Lung microvascular endothelial cell (primary cell): ENCODE data around the gene FSTL5. TPM values are rescaled to one million over a fixed set of nuclear protein-coding genes. Genes with fewer than 3 reads are reported as not detected.

Source experiments
- DNase-seq, 2 donors: peaks; one replicate each; pipeline versions ENCODE4 v3.0.0 to v3.0.0-alpha.2; 2010; ENCODE audit warnings: low read depth in 2 of 2
- total RNA-seq: library from RNA; depleted of rRNA; stranded (reverse); fragments of >200 nt; gene quantifications from 2 replicates; pipeline ENCODE4 v1.2.1, GENCODE V29; 2014

FSTL5 gene
- total RNA-seq, 1 donor from 2014 or later, result not detected

GRCh38 chr4:161457311-161457710 is 706.5 kb downstream of the FSTL5 start:
- DNase-seq, result no peak

GRCh38 chr4:161454860-161455259 is 708.9 kb downstream of the FSTL5 start:
- no peak for DNase-seq

GRCh38 chr4:161448550-161449180 is 715.1 kb downstream of the FSTL5 start:
- DNase-seq, result peak in 1 of 2 donors; percentile 33

DNA sequence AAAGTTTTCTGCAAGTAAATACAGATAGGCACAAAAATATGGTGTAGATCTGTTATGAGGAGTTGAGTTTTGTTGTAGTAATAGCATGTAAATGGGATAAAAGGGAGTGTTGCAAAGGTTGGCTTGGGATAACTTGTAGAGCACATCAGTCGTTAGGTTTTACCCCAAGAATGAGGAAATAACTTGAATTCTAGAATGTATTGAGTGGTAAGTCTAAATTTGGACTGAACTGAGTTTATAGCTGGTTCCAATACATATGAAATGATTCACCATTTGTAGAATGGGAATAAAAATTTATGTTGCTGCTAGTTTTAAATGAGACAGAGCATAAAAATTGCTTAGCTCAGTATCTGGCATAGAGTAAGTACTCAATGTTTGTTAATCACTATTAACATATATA is 719.2 kb downstream of the FSTL5 start:
- DNase-seq, result no peak

DNA sequence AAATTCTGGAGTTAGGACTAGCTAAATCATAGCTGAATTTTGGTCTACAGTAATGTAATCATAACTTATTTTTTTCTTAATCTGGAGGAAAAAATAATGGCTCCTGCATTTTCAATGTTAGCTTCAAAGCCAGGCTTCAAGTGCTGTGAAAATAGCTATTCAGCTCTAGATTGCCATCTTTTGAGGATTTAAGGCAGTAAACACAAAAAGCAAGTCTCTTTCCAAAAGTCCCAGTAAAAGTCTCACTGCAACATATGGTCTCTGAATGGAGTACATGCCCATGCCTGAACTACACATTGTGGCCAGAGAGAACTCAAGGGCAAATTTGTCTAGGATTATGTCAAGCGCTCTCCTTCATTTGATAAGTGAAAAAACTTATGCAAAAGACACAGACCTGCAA is 720.9 kb downstream of the FSTL5 start:
- no peak for DNase-seq

DNA sequence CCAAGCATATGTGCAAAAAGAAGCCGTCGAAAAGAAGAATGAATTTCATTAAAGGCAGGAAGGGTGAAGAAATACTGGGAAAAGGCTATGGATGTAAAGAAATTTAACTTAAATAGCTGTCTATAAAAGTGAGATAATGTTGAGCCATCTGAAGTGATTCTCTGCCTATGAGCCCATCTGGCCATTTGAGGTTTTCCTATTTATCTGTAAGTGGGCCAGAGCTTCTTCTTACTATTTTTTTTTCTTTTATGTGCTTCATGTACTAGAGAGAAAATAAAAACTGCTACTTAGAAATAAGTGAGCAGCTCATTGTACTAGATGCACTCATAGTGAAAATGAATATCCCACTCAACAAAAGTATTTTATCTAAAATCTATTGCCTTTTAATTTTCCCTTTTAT is 725.7 kb downstream of the FSTL5 start:
- DNase-seq, result no peak

GRCh38 chr4:161428180-161428965 is 735.4 kb downstream of the FSTL5 start:
- no peak for DNase-seq

DNA sequence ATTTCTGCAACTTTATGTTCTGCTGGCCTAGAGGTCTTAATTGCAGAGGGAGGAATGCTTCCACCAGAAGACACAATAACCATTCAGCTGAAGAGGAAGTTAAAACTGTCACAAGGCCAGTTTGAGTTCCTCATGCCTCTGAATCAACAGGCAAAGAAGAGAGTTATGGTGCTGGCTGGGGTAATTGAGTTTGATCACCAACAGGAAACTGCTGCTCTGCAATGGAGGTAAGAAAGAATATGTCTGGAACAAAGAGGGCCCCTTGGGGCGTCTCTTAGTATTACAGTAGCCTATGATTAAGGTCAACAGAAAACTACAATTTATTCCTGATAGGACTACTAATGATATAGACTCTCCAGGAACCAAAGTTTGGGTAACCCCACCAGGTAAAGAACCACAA is 744.0 kb downstream of the FSTL5 start:
- no peak for DNase-seq

- DNase-seq, result no peak
Measured at GRCh38 chr4:161411901-161412300, 751.9 kb downstream of the FSTL5 start.

- DNase-seq, result no peak
Measured at GRCh38 chr4:161404346-161405110, 759.3 kb downstream of the FSTL5 start.

DNA sequence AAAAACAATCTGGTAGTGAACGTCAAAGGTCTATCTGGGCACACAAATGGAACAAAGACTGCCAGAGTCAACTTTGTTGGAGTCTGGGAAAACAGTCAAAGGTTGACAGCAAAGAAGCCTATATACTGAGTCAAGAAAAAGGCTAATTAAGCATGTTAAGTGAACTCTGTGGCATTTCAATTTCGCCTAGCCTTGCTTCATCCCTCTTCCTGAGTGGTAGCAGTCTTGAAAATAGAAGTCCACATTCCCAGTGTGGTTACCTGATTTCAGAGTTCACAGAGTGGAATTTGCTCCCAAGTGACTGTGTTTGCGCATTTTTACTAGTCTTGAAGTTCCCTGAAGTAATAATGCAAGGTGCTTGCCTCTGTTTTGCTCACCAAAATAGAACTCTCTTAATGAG is 760.0 kb downstream of the FSTL5 start:
- no peak for DNase-seq

DNA sequence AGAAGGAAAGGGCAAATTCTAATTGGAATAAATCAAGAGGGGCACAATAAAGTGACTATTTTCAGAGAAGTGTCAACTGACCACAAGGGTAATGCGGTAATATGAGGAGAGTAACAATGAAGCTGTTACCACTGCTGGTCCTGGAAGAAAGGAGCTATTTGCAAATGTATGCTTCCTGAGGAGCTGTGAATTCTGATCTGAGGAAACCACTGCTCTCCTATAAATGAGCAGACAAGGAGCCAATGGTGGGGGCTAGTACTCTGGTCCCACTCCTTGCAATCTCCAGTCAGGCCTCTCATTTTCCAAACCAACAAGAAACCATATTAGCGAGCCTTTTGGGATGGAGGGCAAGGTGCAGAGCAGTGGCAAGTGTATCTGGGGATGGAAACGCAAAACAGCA is 770.2 kb downstream of the FSTL5 start:
- no peak for DNase-seq

DNA sequence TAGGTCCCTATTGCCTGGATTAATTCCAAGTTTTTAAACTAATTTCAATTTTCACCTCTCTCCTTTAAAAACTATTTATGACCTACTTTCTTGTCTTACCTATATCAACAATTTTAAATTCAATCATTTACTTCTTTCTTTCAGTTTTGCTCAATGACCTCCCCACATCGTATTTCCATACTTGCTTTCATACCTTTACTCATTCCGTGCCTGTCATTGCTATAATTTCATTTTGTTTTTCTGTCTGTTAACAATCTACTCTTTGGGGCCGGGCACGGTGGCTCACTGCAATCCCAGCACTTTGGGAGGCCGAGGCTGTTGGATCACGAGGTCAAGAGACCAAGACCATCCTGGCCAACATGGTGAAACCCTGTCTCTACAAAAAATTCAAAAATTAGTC is 781.1 kb downstream of the FSTL5 start:
- DNase-seq, result no peak

- no peak for DNase-seq
Measured at GRCh38 chr4:161376275-161376674, 787.5 kb downstream of the FSTL5 start.

- DNase-seq, result no peak
Measured at GRCh38 chr4:161364681-161365080, 799.1 kb downstream of the FSTL5 start.

DNA sequence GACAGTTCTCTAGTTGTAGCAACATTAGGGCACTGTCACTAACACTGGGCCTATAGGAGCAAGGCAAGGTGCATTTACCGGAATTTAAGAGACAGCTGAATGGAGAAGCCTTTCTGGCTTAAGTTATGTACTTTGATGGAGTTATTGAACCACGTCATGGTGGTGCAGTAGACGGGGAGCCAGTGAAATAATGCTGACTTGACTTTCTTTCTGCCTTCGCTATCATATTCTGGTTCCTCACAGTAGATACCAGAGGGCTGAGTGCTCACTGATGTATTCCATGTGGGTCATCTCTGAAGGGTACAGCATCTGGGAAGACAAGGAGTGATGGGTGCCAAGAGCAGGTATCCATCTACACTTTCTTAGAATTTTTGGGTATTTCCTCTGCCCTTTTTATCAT is 802.8 kb downstream of the FSTL5 start:
- DNase-seq, result no peak

DNA sequence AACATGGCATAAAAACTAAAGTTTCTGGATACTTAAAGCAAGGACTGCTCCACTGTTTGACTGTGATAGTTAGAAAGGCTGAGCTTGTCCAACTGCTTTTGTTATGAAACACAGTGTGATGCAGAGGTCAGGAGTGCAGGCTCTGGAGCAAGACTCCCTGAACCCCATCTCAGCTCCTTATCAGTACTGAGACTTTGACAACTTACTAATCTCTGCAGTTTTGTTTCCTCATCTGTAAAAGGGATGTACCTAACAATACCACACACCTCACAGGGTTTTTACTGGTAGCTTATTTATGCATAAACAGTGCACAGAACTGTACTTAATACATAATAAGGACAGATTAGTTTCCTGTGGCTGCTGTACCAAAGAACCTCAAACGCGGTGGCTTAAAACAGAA is 804.3 kb downstream of the FSTL5 start:
- DNase-seq, result no peak

- DNase-seq, result no peak
Measured at GRCh38 chr4:161356351-161356750, 807.4 kb downstream of the FSTL5 start.

DNA sequence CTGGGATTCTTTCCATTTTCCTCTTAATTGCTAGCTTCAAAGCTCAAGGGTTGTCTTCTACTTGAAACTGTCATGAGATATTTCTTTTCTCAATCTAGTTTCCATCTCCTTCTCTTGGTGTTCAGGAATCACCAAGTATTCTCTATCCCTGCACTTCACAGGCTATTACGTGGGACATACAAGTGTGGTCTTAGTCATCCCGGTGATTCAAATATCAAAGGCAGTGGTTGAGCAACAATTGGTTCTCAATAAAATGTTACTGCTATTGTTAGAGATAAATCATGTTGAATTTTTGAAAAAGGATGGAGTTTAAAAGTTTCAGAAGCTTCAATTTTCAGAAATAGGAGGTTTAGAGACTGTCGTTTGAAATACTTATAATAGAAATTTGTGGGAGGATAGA is 812.9 kb downstream of the FSTL5 start:
- DNase-seq, result no peak

GRCh38 chr4:161345741-161346140 is 818.1 kb downstream of the FSTL5 start:
- DNase-seq, result no peak

DNA sequence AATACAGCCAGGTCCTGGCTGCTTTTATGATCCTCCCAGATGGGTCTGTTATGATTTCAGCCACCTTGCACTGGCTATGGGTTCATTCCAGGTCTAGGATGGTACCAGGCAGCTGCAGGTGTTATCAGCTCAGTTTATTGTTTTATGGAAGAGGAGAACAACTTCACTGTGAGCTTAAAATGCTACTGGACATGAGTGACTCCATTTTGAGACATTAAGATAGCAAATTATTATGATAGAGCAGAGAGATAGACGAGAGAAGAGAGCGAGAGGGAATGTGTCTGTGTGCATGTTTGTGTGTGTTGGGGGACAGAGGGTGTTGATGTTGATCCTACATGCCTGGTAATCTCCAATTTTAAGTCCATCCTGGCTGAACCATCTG is 820.2 kb downstream of the FSTL5 start:
- DNase-seq, result no peak

DNA sequence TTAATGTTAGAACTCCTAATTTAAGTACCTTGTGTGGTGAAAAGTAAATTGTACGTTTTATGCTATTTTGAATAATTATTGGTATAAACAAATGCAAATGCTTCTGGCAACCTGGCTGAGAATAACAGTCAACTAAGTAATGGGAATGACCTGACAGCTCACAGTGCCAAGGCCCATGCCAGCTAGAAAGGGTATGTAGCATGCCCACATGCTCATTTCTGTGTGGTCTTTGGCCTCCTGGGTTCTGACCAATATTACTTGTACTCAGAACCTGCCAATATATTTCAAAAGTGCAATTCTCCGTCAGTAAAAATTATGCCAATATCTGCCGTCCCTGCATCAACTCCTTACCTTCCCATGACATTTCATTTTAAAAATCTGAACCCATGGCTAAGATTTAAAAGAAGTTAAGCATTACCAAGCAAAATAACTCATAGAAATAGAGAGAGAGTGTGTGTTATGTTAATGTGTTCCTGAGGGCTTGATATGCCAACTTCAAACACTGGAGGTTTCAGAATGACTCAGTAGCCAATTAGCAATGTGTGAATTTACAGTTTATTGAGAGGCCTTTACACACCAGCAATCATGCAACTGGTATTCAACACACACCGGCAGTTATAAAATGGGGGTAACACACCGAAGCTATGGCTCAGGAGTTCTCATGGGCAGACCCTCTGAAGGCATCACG is 820.8 kb downstream of the FSTL5 start:
- no peak for DNase-seq
